ENCODE results near the gene NEUROD1.

Gene NEUROD1

DNA sequence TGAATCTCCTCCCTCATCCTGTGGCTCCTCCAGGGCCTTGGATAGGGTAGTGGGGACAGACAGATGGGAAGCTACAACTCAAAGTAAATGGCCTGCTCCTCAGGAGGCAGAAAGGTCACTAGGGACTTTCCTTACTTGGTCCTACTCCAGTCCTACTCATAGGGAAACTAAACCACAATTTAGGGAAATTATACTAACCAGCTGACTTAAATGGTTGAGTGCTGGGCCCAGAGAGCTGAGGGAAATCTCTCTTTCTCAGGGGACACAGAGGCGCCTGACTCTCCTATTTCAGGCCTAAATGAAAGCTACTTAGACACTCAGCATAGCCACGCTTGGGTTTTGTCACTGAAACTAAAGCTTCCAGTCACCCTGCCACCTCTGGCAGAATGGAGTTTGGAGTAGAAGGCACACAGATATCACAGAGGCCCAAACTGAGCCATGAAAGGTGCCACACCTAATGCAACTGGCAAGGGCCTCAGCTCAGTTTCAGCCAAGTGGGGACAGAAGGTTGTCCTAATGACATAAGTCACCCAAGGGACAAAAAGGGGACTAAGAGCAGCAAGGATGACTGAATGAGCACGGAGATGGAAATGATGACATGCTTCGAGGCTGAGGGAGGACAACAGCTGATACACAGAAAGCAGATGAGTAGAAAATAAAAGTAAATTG, 47.5 kb downstream of the NEUROD1 start:
- FAIRE-seq, result no peak

DNA sequence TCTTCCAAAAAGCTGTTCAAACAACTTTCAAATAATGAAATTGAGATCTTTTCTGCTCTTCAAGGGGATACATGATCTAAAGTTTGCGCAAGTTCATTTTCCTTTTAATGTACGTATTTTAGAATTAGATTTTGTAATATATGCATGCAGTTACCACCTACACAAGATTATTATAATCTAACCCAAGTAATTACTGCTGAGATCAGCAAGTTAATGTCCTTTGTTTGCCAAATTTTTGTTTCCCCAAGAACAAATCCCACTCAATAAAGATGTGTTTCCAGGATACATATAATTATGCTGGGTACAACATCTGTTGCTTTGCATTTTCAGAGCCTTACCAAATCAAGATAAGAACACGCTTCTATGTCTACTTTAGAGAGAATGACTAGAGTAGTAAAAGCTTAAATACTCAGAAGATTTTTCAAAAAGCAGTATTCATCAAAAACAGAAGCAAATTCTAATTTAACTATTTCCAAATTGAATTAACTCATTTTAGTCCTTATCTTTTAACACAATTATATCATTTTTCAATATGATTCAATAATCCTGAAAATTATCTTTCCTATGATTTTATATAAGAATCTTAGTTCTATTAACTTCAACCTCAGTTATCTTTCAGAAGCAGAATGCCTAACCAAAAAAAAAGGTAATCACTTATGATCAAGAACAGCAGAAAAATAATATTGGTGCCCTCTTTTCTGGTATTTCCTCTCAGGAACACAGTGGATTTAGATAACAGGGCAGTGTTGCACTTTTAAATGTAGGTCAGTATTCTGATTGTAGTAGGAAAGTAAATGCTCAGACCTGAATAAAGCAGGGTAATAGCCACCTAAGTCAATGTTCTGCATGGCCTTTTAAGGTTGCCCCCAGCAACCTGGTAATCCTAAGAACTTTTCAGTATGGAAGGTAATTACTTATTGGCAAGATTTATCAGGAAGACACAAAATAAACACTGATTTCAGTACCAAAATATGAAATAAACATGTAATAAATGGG, 51.4 kb downstream of the NEUROD1 start:
- no peak for FAIRE-seq

DNA sequence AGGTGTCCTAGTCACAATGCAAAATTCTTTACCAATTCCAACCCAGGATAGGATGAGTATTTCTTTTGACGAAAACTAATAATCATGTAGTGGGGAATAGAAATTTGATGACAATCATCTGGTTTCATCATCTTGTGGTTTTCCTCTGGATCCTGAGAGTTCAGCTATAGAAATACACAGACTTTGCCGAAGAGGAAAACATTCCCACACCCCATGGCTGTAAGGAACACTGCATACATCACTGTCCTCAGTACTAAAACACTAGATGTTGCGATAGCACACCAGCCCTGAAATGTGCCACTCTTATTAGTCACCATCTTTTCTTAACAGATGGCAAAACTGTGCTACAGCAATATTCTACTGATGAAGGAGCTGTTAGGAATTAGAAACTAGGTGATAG, 52.8 kb downstream of the NEUROD1 start:
- no peak for FAIRE-seq

DNA sequence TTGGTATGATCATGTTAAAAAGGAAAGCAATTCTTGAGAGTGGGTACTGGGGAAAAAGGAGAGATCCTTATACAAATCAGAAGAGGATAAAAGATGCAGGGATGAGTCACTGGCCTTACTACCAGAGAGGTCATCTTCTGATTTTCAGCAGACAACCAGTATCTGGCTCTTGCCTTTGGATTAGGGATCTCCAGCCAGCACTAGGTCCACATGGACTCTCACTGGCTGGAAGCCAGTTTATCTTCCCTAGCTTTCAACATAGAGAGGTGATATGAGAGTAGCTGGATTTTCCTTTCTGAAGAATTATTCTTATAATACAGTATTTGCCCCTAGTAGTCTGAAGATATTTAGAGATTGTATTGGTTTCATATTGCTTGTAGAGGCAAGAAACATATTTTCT, 53.6 kb downstream of the NEUROD1 start:
- FAIRE-seq, result no peak

Measured in A204.1 (cell line).